Panc1 (cell line): ENCODE data around the gene CPD. TPM values are rescaled to one million over a fixed set of nuclear protein-coding genes. Genes with fewer than 3 reads are reported as not detected.

Experiments
- ATAC-seq: fragments of 200-7000 bp; cut with Tn5 transposase; 2 replicates; pipeline ENCODE4 v1.9.1; 2020; ENCODE audit warnings: mild to moderate bottlenecking, moderate library complexity
- BruUV-seq: library from RNA; stranded (reverse); fragments of 400-500 nt; replicated peaks from 2 replicates; lab custom pipeline; 2021; lab: Mats Ljungman, UMichigan
- CTCF ChIA-PET: fragments of 300-600 bp; sonication (Branson Sonifier 250); formaldehyde crosslinking; loops from one replicate; lab custom pipeline; 2022; ENCODE audit warnings: antibody characterized with exemption; lab: Charles Lee
- POLR2A ChIA-PET: fragments of 300-600 bp; sonication (Branson Sonifier 250); formaldehyde crosslinking; loops from one replicate; lab custom pipeline; 2022; ENCODE audit warnings: antibody characterized with exemption; lab: Charles Lee
- DNase-seq: peaks from one replicate; pipeline ENCODE4 v3.0.0-alpha.2; 2010; ENCODE audit warnings: low read depth, low spot score
- H3K27ac ChIP-seq: 2 replicates; pipeline ENCODE4 v1.5.1; 2011; ENCODE audit warnings: mild to moderate bottlenecking, low read length, inconsistent platforms
- H3K27me3 ChIP-seq: fragments of 200-500 bp; sonication (Bioruptor generic); 2 replicates; pipeline ENCODE4 v1.6.0; 2014; ENCODE audit warnings: low read length, inconsistent platforms; ENCODE audit not compliant: control insufficient read depth, insufficient read depth
- H3K36me3 ChIP-seq: fragments of 200-500 bp; sonication (Bioruptor generic); 2 replicates; pipeline ENCODE4 v1.5.1; 2014; ENCODE audit warnings: inconsistent platforms, mild to moderate bottlenecking, low read length, moderate library complexity; ENCODE audit not compliant: control insufficient read depth, insufficient read depth
- H3K4me1 ChIP-seq: 2 replicates; pipeline ENCODE4 v1.5.1; 2011; ENCODE audit warnings: inconsistent platforms, mild to moderate bottlenecking, low read length, moderate library complexity; ENCODE audit not compliant: control insufficient read depth, insufficient read depth
- H3K4me3 ChIP-seq, 2 experiments: 2 replicates each; pipeline ENCODE4 v1.5.1; 2011 to 2012; ENCODE audit warnings: low read depth in 2 of 2, low read length in 2 of 2, mild to moderate bottlenecking in 2 of 2, inconsistent platforms in 1 of 2, moderate library complexity in 1 of 2
- H3K9me3 ChIP-seq: fragments of 200-500 bp; sonication (Bioruptor generic); 2 replicates; pipeline ENCODE4 v1.5.1; 2014; ENCODE audit warnings: low read depth, mild to moderate bottlenecking, inconsistent platforms, low read length, moderate library complexity; ENCODE audit not compliant: control insufficient read depth, insufficient read depth
- CTCF ChIP-seq: fragments of 450-650 bp; IDR thresholded peaks from 2 replicates; pipeline ENCODE4 v1.5.1; 2017; ENCODE audit warnings: mild to moderate bottlenecking
- POLR2AphosphoS5 ChIP-seq: IDR thresholded peaks from 2 replicates; pipeline ENCODE4 v1.6.1; 2012; ENCODE audit warnings: mild to moderate bottlenecking, low read depth, low read length, moderate library complexity
- REST ChIP-seq, 2 experiments: IDR thresholded peaks; 2 replicates each; pipeline ENCODE4 v1.6.1; 2011 to 2012; ENCODE audit warnings: low read depth in 2 of 2, control low read depth in 1 of 2, low read length in 1 of 2, mild to moderate bottlenecking in 1 of 2, moderate library complexity in 1 of 2; ENCODE audit not compliant: insufficient read depth in 1 of 2
- SIN3A ChIP-seq: IDR thresholded peaks from 2 replicates; pipeline ENCODE4 v1.6.1; 2012; ENCODE audit warnings: low read depth, mild to moderate bottlenecking, low read length, moderate library complexity, borderline replicate concordance; ENCODE audit not compliant: insufficient read depth
- TCF7L2 ChIP-seq: IDR thresholded peaks from 2 replicates; pipeline ENCODE4 v1.6.1; 2011; ENCODE audit warnings: mild to moderate bottlenecking, low read depth, low read length, inconsistent platforms
- in situ Hi-C: cut with HindIII; loops from 2 replicates; pipeline ENCODE4 v1.10.0; 2016; ENCODE audit warnings: low sequenced_read_pairs, low pct_unique_long_range_greater_than_20kb
- intact Hi-C: fragments of 100-400 bp; cut with micrococcal nuclease; formaldehyde crosslinking; loops from one replicate; pipeline ENCODE4 v1.10.0; 2022; ENCODE audit not compliant: unreplicated experiment
- total RNA-seq: library from RNA; stranded (reverse); gene quantifications from one replicate; pipeline ENCODE4 v1.2.1, GENCODE V29; 2021; ENCODE audit not compliant: unreplicated experiment

The CPD gene
- total RNA-seq, 1 experiment from 2014 or later = 93.0 TPM

GRCh38 chr17:30396129-30396528 is 17.4 kb downstream of the CPD start:
- H3K27me3 ChIP-seq = no peaks in the 10 kb centered on the region
- ChIA-PET POLR2A (no interaction called here), CTCF (interaction anchor here (0.5 to 0.7 kb wide), 3 partner anchors 28 to 175 kb away, joined by 3 to 8 read pairs (median 4); no protein-coding TSS in a partner anchor)
- no TSS peak for BruUV-seq
- no peaks in the 10 kb centered on the region for H3K36me3 ChIP-seq
- H3K9me3 ChIP-seq = no peaks in the 10 kb centered on the region
- intact Hi-C loops (no loop called here), in situ Hi-C loops (no loop called here)
- no peak for ATAC-seq
- DNase-seq = no peak
- H3K4me1 ChIP-seq = no peaks in the 10 kb centered on the region; the same call in 1 of the 2 replicates
- H3K4me3 ChIP-seq = no peak overlapping the region
- no peak for TF ChIP-seq POLR2AphosphoS5
- no peak for TF ChIP-seq SIN3A
- no peak for TF ChIP-seq REST (IDR thresholded peaks at IDR 0.05; ENCODE audit: insufficient read depth in 1 of 2, low read depth in 2 of 2, low read length in 1 of 2)
- TF ChIP-seq TCF7L2 = no peak
- no peak overlapping the region for H3K27ac ChIP-seq

GRCh38 chr17:30396612-30397011 is 17.9 kb downstream of the CPD start:
- Histone ChIP-seq H3K9me3 (no peaks in the 10 kb centered on the region), H3K36me3 (no peaks in the 10 kb centered on the region), H3K4me1 (no peaks in the 10 kb centered on the region; the same call in 1 of the 2 replicates), H3K4me3 (no peak overlapping the region), H3K27ac (no peak overlapping the region), H3K27me3 (no peaks in the 10 kb centered on the region)
- in situ Hi-C loops = no loop called here
- ATAC-seq (no peak), DNase-seq (no peak)
- POLR2A ChIA-PET = no interaction called here
- TF ChIP-seq CTCF = no peak
- CTCF ChIA-PET = interaction anchor here (0.5 kb wide), 1 partner anchor 32 kb away, joined by 8 read pairs; no protein-coding TSS in a partner anchor
- intact Hi-C loops = no loop called here
- no TSS peak for BruUV-seq

- H3K4me3 ChIP-seq = no peak overlapping the region
- no TSS peak for BruUV-seq
- H3K27me3 ChIP-seq = no peaks in the 10 kb centered on the region
- ChIA-PET CTCF (no interaction called here), POLR2A (no interaction called here)
- H3K27ac ChIP-seq = no peak overlapping the region
- H3K4me1 ChIP-seq = no peaks in the 10 kb centered on the region; the same call in 1 of the 2 replicates
- no peaks in the 10 kb centered on the region for H3K9me3 ChIP-seq
- intact Hi-C loops = no loop called here
- TF ChIP-seq REST (IDR thresholded peaks at IDR 0.05; ENCODE audit: insufficient read depth in 1 of 2, low read depth in 2 of 2, low read length in 1 of 2) = no peak
- no peak for TF ChIP-seq TCF7L2
- no peak for TF ChIP-seq SIN3A
- TF ChIP-seq CTCF = no peak
- no peak for TF ChIP-seq POLR2AphosphoS5
- in situ Hi-C loops = no loop called here
- DNase-seq (no peak), ATAC-seq (no peak)
- H3K36me3 ChIP-seq = no peaks in the 10 kb centered on the region
Observed at GRCh38 chr17:30398328-30399041, 19.8 kb downstream of the CPD start.
